ENCODE measurements around the gene CCDC8.
A peak's percentile ranks its signal among the peaks of the same experiment; 100 is the strongest.
"Not testable (repeated sequence)": the region's sequence is repeated elsewhere in the genome, so short reads cannot be mapped to it uniquely, and the experiment has no call there.

CCDC8 gene

DNA sequence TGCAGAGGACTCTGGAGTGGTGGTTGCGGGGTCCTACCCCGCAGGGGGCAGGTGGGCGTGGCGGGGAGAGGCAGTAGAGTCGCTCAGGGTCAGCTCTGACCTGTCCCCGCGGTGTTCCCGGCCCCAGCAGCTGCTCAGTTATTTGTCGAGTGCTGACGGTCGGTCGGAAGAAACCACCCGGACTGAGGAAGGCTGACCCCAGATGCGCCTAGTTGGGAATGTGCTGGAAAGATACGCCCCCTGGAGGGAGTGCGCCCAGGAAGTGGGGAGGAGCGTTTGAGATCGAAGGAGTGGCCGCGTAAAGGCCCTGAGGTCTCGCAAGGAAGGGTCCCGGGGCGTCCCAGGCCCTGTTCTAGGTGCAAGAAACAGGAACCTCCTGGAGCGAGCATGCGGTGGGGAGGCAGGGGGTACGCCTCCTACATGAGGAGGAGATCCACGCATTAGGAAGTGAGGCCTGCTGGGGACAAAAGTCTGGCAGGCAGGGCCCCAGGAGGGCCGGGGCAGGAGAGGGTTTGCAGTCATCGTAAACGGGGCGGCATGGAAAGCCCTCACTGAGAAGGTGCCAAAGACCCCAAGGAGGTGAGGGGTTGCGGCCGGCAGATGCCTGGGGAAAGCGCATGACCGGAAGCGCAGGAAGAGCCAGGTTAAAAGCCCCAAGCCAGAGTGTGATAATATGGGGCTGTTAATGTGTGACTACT lies 9.2 kb downstream of the CCDC8 start:
- peaks cover 0 to 2% of the 10 kb centered on the region in 2 donors for H3K36me3 Mint-ChIP-seq
- DNase-seq (no peak), ATAC-seq (replicated peaks) (peak in 1 of 2 donors; percentile 43)
- H3K9me3 Mint-ChIP-seq = no peaks in the 10 kb centered on the region
- peaks cover 66 to 68% of the 10 kb centered on the region in 2 donors for H3K27me3 Mint-ChIP-seq
- peak overlapping the region; percentile 69 to 75 for H3K4me3 Mint-ChIP-seq
- H3K4me1 Mint-ChIP-seq = peaks cover 19% of the 10 kb centered on the region in 2 donors
- peak overlapping the region; percentile 65 for H3K27ac Mint-ChIP-seq

DNA sequence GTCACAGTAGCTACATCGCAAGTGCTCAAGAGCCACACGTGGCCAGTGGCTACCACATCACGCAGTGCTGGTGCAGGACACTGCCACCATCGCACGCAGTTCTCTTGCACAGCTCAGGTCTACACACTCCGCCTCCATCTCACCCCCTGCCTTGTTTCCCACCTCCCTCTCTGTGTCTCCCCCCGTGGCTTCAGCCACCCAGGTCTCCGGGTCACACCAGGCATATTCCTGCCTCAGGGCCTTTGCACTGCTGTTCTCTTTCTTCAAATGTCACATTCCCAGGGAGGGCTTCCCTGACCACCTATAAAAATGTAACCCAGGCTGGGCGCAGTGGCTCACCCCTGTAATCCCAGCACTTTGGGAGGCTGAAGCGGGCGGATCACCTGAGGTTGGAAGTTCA lies 10.6 kb downstream of the CCDC8 start:
- ATAC-seq (replicated peaks) (peak; percentile 7 to 20), DNase-seq (no peak)
- Mint-ChIP-seq H3K4me1 (peaks cover 13 to 19% of the 10 kb centered on the region in 2 donors), H3K27ac (no peak overlapping the region), H3K4me3 (no peak overlapping the region), H3K9me3 (no peaks in the 10 kb centered on the region), H3K27me3 (peaks cover 55 to 57% of the 10 kb centered on the region in 2 donors), H3K36me3 (peaks cover 0 to 2% of the 10 kb centered on the region in 2 donors)

DNA sequence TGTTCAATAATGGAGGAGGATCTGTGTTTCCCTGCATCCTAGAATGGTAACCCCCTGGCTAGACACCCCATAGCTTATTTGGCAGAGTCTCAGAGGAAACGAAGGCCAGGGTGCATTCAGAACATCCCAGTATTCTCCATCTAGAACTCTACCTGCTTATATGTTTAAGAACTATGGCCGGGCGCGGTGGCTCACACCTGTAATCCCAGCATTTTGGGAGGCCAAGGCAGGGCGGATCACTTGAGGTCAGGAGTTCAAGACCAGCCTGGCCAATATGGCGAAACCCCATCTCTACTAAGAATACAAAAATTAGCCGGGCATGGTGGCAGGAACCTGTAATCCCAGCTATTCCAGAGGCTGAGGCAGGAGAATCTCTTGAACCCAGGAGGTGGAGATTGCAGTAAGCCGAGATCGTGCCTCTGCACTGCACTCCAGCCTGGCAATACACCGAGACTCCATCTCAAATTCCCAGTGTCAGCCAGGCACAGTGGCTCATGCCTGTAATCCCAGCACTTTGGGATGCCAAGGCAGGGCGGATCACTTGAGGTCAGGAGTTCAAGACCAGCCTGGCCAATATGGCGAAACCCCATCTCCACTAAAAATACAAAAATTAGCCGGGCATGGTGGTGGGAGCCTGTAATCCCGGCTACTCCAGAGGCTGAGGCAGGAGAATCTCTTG lies 15.4 kb downstream of the CCDC8 start:
- DNase-seq; H3K4me1 Mint-ChIP-seq; ATAC-seq (replicated peaks); H3K4me3 Mint-ChIP-seq; H3K9me3 Mint-ChIP-seq; H3K27ac Mint-ChIP-seq: not testable (repeated sequence)
- Mint-ChIP-seq H3K27me3 (peaks cover 12 to 24% of the 10 kb centered on the region in 2 donors), H3K36me3 (peaks cover 7 to 11% of the 10 kb centered on the region in 2 donors)

DNA sequence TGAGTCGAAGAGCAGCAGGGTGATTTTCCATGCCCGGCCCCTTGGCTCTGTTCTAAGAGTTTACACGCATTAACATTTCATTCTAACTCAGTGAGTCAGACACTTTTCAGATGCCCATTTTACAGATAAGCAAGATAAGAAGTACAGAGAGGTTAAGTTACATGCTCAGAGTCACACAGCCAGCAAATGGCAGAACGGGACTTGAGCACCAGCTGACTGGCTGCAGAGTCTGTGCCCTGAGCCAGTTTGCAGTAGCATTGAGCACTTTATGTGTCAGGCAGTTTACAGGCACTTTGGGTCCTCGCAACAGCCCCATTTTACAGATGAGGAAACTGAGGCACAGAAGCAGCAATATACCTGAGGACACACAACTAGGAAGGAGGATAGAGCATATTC lies 19.0 kb downstream of the CCDC8 start:
- no peak overlapping the region for H3K4me3 Mint-ChIP-seq
- DNase-seq (no peak), ATAC-seq (replicated peaks) (no peak)
- peaks cover 11 to 20% of the 10 kb centered on the region in 2 donors for H3K4me1 Mint-ChIP-seq
- peaks cover 26 to 34% of the 10 kb centered on the region in 2 donors for H3K36me3 Mint-ChIP-seq
- no peak overlapping the region for H3K27ac Mint-ChIP-seq
- peaks cover 0 to 7% of the 10 kb centered on the region in 2 donors for H3K27me3 Mint-ChIP-seq
- H3K9me3 Mint-ChIP-seq = no peaks in the 10 kb centered on the region

DNA sequence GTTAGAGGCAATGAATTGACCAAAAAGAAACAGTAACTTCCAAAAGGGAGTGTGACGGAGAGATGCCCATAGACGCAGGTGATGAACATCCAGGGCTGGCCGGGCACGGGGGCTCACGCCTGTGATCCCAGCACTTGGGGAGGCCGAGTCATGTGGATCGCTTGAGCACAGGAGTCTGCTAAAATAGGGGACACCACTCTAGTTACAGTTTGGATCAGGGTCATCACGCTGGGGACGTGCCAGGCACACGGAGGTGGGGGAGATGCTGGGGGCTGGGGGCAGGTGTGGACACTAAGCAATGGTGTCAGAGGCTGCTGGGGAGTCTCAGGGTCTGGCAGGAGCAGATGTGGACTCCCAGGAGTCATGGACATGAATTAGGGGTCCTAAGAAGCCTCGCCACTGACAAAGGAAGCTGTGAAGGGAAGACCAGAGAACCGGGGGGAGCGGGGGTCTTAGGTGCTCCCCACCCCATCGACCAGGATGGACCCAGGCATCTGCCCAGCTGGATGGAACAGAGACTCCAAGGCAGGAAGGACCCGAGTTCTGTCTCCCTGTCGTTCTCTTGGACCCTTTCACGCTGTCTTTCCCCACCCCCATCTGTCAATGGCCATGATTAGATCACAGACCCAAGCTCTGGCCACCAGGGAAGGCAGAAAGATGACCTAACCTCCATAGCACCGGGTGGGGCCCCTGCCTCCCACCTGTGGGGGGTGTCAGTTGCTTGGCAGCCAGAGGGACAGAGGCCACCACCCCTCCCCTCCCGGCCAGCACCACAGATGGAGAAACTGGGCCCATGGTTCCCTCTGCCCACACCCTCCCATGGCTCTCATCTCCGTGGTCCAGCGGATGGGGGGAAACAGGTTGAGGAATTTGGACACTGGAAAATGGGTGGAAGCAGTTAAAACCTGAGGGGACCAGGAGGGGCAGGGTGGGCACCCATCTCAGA lies 19.6 kb downstream of the CCDC8 start:
- H3K36me3 Mint-ChIP-seq = peaks cover 32 to 41% of the 10 kb centered on the region in 2 donors
- ATAC-seq (replicated peaks) (no peak), DNase-seq (no peak)
- no peak overlapping the region for H3K4me3 Mint-ChIP-seq
- peak overlapping the region; percentile 15 for H3K27ac Mint-ChIP-seq
- H3K4me1 Mint-ChIP-seq = peaks cover 11 to 20% of the 10 kb centered on the region in 2 donors
- no peaks in the 10 kb centered on the region for H3K9me3 Mint-ChIP-seq
- peaks cover 0 to 4% of the 10 kb centered on the region in 2 donors for H3K27me3 Mint-ChIP-seq

DNA sequence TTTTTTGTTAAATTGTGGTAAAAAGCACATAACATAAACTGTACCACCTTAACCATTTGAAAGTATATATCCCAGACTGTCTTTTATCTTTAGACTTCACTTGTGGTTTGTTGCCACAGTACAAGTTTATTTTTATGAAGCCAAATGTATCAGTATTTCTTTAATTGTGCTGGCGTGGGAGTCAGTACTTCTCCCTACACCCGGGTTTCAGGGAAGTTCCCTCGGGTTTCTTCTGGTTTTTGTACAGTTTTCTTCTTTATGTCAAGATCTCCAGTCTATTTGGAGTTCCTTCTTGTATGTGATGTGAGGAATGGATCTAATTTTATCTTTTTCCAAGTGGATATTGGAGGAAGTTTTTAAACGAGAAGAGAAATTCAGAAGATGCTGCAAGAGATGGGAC lies 20.5 kb downstream of the CCDC8 start:
- no peak for DNase-seq
- H3K27me3 Mint-ChIP-seq = peaks cover 0 to 4% of the 10 kb centered on the region in 2 donors
- peaks cover 40 to 50% of the 10 kb centered on the region in 2 donors for H3K36me3 Mint-ChIP-seq
- ATAC-seq (replicated peaks) = no peak
- no peak overlapping the region for H3K4me3 Mint-ChIP-seq
- H3K27ac Mint-ChIP-seq = peak overlapping the region; percentile 15
- H3K4me1 Mint-ChIP-seq = peaks cover 11 to 20% of the 10 kb centered on the region in 2 donors
- H3K9me3 Mint-ChIP-seq = no peaks in the 10 kb centered on the region

DNA sequence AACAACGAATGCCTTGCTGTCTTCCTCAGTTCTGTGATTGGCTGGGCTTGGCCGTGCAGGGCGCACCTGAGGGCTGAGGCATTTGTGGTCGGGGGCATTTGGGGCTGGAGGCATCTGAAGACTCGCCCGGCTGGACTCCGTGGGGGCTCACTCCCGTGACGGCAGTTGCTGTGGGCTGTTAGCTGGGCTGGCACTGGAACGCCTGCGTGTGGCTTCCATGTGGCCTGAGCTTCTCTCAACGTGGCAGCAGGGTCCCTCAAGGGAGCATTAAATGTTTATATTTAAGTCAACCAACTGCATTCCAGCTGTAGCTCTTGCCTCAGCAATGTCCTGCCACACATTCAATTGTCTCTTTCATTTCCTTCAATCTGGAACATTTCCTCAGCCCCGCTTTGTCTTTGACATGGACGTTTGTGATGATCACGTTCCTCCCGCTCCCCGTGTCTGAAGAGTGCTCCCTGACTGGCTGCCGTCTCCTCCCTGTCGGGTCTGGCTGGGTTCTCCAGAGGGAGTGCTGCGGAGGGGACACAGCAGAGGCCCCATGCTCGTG lies 21.0 kb downstream of the CCDC8 start:
- H3K27ac Mint-ChIP-seq = peak overlapping the region; percentile 15
- peaks cover 46 to 55% of the 10 kb centered on the region in 2 donors for H3K36me3 Mint-ChIP-seq
- H3K27me3 Mint-ChIP-seq = no peaks in the 10 kb centered on the region
- DNase-seq (no peak), ATAC-seq (replicated peaks) (peak; percentile 62 to 75)
- peak overlapping the region in 1 of 2 donors; percentile 10 for H3K4me3 Mint-ChIP-seq
- H3K9me3 Mint-ChIP-seq = no peaks in the 10 kb centered on the region
- peaks cover 11 to 20% of the 10 kb centered on the region in 2 donors for H3K4me1 Mint-ChIP-seq

DNA sequence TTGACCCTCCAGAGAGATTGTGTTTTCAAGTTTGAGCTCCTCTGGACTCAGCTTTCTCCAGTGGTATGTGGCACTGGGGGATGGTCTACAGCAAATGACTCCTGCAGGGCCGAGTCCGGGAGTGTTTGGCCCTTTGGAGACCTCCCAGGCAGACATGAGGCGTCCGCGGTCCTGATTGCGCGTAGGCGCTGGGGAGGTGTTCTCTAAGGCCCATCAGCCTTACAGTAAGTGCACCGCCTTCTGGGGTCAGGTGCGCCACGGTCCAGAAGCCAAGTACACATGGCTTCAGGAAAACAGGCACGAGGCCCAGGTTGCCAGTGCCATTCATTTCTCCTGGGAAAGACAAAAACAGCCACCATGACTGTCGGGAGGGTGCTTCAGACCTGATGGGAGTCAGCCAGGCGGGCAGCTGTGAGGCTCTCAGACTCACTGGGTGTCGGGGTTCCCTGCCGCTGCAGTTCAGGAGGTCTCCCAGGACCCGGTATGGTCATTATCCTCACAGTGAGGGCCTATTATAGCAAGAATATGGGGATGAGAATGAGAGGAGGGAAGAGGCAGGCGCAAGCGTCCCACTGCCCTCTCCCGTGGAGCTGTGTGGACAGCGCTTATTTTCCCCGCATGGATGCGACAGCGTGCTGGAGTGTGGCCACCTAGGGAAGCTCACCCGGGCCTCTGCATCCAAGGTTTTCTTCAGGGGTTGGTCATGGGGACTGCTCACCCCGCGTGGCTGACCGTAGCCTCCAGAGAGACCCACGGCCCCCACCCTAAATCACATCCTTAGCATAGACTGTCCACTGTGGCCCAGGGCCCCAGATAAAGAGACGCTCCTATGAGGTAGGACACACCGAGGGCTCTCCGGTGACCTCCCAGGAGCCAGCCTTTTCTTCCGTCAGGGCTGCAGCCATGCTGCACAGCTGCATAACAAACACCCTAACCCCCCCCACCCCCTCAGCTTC lies 21.8 kb downstream of the CCDC8 start:
- no peaks in the 10 kb centered on the region for H3K27me3 Mint-ChIP-seq
- H3K4me1 Mint-ChIP-seq = peaks cover 11 to 20% of the 10 kb centered on the region in 2 donors
- H3K36me3 Mint-ChIP-seq = peaks cover 52 to 63% of the 10 kb centered on the region in 2 donors
- DNase-seq (no peak), ATAC-seq (replicated peaks) (no peak)
- H3K9me3 Mint-ChIP-seq = no peaks in the 10 kb centered on the region
- peak overlapping the region; percentile 37 for H3K27ac Mint-ChIP-seq
- peak overlapping the region in 1 of 2 donors; percentile 36 for H3K4me3 Mint-ChIP-seq

DNA sequence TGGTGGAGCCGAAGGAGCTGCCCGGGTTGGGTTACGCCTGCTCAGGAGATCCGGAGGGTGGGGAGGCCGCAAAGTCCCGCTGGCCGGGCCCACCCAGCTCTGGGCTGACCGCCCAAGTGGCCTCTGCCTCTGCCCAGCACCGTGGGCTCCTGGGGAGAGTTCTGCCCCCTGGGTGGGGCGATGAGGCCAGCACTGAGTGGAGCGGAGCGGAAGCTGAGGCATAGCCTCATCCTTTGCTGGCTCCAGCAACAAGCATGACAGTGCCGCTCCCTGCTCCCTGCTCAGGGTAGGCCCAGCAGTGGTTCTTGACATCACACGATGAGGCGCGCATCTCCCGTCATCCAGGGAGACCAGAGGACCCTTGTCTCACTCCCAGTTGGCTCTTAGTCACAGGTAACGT lies 22.5 kb downstream of the CCDC8 start:
- Mint-ChIP-seq H3K4me1 (peaks cover 11 to 20% of the 10 kb centered on the region in 2 donors), H3K4me3 (no peak overlapping the region), H3K27ac (peak overlapping the region; percentile 37), H3K27me3 (no peaks in the 10 kb centered on the region), H3K36me3 (peaks cover 55 to 66% of the 10 kb centered on the region in 2 donors), H3K9me3 (no peaks in the 10 kb centered on the region)
- no peak for DNase-seq
- ATAC-seq (replicated peaks) = no peak

DNA sequence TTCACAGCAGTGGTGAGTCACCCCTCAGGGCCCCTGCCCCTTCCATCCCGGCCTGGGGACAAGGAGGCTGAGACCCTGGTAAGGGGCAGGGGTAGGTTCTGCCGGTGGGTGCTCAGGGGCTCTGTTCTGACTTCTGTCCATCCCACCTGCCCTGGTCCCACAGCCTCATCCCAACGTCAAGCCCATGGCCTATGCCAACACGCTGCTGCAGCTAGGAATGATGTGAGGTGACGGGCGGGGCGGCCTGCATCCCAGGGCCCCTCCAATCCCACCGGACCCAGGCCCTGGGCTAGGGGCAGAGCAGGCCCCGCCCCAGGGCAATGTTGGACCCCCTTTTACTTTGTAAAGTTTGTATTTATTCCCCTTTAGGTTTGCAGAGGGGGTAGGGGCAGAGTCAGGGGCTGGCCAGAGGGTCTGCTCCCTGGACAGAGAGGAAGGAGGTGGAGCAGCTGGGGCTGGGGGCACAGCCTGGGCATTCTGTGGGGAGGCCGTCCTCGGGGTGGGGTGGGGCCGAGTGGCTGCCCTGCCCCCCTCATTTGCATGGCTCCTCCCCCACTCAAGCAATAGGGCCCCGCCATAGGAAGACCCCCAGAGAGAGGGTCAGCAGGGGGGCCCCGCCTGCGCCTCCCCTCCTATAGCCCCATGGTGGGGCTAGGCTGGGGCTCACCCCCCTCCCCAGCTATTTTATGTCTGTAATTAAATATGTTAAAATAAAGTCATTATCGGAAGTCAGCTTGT lies 23.1 kb downstream of the CCDC8 start:
- no peak overlapping the region for H3K4me3 Mint-ChIP-seq
- peaks cover 58 to 69% of the 10 kb centered on the region in 2 donors for H3K36me3 Mint-ChIP-seq
- H3K27ac Mint-ChIP-seq = no peak overlapping the region
- peaks cover 11 to 20% of the 10 kb centered on the region in 2 donors for H3K4me1 Mint-ChIP-seq
- H3K9me3 Mint-ChIP-seq = no peaks in the 10 kb centered on the region
- DNase-seq (no peak), ATAC-seq (replicated peaks) (no peak)
- H3K27me3 Mint-ChIP-seq = no peaks in the 10 kb centered on the region

DNA sequence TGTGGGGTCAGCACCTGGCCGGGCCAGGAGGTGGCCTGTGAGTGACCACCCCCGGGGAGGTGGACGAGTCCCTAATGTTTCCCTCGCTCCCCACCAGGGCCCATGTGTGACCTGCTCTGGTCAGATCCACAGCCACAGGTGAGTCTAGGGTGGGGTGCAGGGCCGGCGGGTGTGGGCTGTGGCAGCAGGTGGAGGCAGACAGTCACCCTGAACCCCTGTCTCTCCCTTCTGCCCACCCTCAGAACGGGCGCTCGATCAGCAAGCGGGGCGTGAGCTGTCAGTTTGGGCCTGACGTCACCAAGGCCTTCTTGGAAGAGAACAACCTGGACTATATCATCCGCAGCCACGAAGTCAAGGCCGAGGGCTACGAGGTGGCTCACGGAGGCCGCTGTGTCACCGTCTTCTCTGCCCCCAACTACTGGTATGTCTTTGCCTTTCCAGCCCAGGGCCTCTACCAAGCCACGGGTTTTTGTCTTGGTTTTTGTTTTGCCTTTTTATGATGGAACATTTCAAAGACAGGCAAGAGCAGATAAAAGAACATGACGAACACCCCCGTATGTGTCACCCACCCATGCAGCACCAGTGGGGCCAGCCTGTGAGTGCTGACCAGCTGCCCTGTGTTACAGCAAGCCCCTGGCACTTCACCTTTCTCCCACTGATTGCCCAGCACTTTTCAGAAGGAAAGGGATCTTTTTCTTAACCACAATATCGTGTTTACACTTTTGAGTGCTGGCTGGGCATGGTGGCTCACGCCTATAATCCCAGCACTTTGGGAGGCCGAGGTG lies 24.9 kb downstream of the CCDC8 start:
- Mint-ChIP-seq H3K27me3 (no peaks in the 10 kb centered on the region), H3K4me3 (no peak overlapping the region), H3K36me3 (peaks cover 62 to 83% of the 10 kb centered on the region in 2 donors), H3K9me3 (no peaks in the 10 kb centered on the region), H3K27ac (no peak overlapping the region), H3K4me1 (peaks cover 7 to 20% of the 10 kb centered on the region in 2 donors)
- ATAC-seq (replicated peaks) = no peak
- DNase-seq = no peak

DNA sequence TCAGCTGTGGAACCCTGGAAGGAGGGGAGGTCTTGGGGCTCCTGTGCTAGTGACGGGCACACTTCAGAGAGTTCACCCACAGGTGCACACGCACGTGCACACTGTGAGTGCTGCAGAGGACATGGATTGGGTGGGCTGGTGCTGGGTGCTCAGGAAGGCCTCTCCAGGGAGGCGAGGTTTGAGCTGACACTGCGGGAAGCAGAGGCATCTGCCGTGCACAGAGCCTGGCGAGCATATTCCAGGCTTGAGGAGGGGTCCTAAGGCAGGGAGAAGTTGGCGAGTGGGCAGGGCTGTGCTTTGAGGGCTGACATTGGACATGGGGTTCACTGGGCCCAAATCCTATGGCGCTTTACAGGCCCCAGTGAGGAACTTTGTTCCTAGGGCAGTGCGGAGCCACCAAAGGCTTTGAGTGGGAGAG lies 25.6 kb downstream of the CCDC8 start:
- Mint-ChIP-seq H3K4me1 (peaks cover 6 to 18% of the 10 kb centered on the region in 2 donors), H3K36me3 (peaks cover 64 to 84% of the 10 kb centered on the region in 2 donors), H3K27ac (peak overlapping the region; percentile 42), H3K4me3 (no peak overlapping the region), H3K9me3 (no peaks in the 10 kb centered on the region), H3K27me3 (no peaks in the 10 kb centered on the region)
- ATAC-seq (replicated peaks) (no peak), DNase-seq (no peak)

Data from stimulated activated naive B cell treated with anti-CD40 and anti-IgM and Interleukin-4, amounts not matched to agents 10 μg/mL and 1 μg/mL and 100 μg/mL, for 72 hours (primary cell).